GM12878 (cell line): Measurements from ENCODE around the gene HIC1.

Source experiments
- BCL11A ChIP-seq: IDR thresholded peaks from 2 replicates; pipeline ENCODE4 v1.6.1; 2011; ENCODE audit warnings: low read depth, low read length
- CBFB ChIP-seq: IDR thresholded peaks from 2 replicates; pipeline ENCODE4 v1.6.1; 2016; ENCODE audit warnings: antibody characterized with exemption, low read depth
- HCFC1 ChIP-seq: fragments of 150-350 bp; IDR thresholded peaks from 2 replicates; pipeline ENCODE4 v1.6.1; 2014; ENCODE audit warnings: low read length
- MTA2 ChIP-seq: fragments of 450-650 bp; IDR thresholded peaks from 2 replicates; pipeline ENCODE4 v1.6.1; 2016; ENCODE audit warnings: low read depth, mild to moderate bottlenecking, moderate library complexity
- POLR2A ChIP-seq: IDR thresholded peaks from 2 replicates; pipeline ENCODE4 v1.6.1; 2011; ENCODE audit warnings: low read depth, mild to moderate bottlenecking, low read length
- RELA ChIP-seq: fragments of 450-650 bp; IDR thresholded peaks from 2 replicates; pipeline ENCODE4 v1.8.0; 2014; ENCODE audit warnings: borderline replicate concordance; ENCODE audit not compliant: partially characterized antibody
- TF ChIP-seq, protein P1 (sequence below), 3 experiments: IDR thresholded peaks in 2 of 3; conservative IDR thresholded peaks in 1 of 3; 2 replicates each; pipeline ENCODE4 v1.5.1; 2011; ENCODE audit warnings: low read depth in 3 of 3, low read length in 3 of 3, mild to moderate bottlenecking in 3 of 3, control low read depth in 2 of 3, moderate library complexity in 2 of 3, inconsistent platforms in 1 of 3, mixed read lengths in 1 of 3; ENCODE audit not compliant: control insufficient read depth in 2 of 3, insufficient read depth in 1 of 3; ENCODE audit errors: extremely low read depth in 1 of 3

- TF ChIP-seq, protein P1, sequence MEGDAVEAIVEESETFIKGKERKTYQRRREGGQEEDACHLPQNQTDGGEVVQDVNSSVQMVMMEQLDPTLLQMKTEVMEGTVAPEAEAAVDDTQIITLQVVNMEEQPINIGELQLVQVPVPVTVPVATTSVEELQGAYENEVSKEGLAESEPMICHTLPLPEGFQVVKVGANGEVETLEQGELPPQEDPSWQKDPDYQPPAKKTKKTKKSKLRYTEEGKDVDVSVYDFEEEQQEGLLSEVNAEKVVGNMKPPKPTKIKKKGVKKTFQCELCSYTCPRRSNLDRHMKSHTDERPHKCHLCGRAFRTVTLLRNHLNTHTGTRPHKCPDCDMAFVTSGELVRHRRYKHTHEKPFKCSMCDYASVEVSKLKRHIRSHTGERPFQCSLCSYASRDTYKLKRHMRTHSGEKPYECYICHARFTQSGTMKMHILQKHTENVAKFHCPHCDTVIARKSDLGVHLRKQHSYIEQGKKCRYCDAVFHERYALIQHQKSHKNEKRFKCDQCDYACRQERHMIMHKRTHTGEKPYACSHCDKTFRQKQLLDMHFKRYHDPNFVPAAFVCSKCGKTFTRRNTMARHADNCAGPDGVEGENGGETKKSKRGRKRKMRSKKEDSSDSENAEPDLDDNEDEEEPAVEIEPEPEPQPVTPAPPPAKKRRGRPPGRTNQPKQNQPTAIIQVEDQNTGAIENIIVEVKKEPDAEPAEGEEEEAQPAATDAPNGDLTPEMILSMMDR (IDR thresholded peaks at IDR 0.05 in 2 of 3, conservative IDR thresholded peaks at IDR 0.05 in 1 of 3; ENCODE audit: control insufficient read depth in 2 of 3, extremely low read depth in 1 of 3, insufficient read depth in 1 of 3, low read depth in 3 of 3, low read length in 3 of 3) = no peak
- no peak for TF ChIP-seq POLR2A
- TF ChIP-seq RELA = no peak
- no peak for TF ChIP-seq CBFB
- TF ChIP-seq MTA2 = no peak
- TF ChIP-seq BCL11A = no peak
- no peak for TF ChIP-seq HCFC1
Measured at GRCh38 chr17:2051933-2052559, 2.9 kb upstream of the HIC1 start.
